ENCODE measurements around the gene BTBD10.

BTBD10 gene

DNA sequence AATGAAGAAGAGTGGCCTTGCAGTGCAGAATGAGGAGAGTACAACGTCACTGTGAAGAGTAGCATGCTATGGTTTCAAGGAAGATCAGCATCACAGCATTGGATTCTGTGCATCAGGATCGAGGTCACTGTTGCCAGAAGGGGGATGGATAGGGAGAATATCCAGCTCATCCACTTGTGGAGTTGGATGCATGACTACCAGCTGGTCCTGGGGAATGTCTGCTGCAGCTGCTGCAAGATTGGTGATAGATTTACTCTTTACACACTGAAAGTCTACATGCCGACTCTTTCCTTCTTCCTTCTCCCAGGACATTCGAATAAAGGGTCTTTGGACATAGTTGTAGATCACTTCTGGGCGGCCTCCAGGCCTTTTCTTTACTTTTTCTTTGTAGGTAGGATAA lies 74.3 kb downstream of the BTBD10 start:
- no peak overlapping the region for H3K4me3 ChIP-seq (ENCODE audit: low read length)
- TF ChIP-seq, protein P1, sequence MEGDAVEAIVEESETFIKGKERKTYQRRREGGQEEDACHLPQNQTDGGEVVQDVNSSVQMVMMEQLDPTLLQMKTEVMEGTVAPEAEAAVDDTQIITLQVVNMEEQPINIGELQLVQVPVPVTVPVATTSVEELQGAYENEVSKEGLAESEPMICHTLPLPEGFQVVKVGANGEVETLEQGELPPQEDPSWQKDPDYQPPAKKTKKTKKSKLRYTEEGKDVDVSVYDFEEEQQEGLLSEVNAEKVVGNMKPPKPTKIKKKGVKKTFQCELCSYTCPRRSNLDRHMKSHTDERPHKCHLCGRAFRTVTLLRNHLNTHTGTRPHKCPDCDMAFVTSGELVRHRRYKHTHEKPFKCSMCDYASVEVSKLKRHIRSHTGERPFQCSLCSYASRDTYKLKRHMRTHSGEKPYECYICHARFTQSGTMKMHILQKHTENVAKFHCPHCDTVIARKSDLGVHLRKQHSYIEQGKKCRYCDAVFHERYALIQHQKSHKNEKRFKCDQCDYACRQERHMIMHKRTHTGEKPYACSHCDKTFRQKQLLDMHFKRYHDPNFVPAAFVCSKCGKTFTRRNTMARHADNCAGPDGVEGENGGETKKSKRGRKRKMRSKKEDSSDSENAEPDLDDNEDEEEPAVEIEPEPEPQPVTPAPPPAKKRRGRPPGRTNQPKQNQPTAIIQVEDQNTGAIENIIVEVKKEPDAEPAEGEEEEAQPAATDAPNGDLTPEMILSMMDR (conservative IDR thresholded peaks at IDR 0.05; ENCODE audit: low read length) = no peak
- peak; percentile 9 for DNase-seq (ENCODE audit: low read depth)

DNA sequence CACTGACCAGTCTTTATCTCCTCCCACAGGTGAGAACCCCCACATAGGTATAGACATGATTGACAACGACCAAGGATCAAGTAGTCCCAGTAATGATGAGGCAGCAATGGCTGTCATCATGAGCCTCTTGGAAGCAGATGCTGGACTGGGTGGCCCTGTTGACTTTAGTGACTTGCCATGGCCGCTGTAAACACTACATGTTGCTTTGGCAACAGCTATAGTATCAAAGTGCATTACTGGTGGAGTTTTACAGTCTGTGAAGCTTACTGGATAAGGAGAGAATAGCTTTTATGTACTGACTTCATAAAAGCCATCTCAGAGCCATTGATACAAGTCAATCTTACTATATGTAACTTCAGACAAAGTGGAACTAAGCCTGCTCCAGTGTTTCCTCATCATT lies 76.5 kb downstream of the BTBD10 start:
- no peak for DNase-seq (ENCODE audit: low read depth)
- TF ChIP-seq, protein P1 (conservative IDR thresholded peaks at IDR 0.05; ENCODE audit: low read length) = no peak
- H3K4me3 ChIP-seq (ENCODE audit: low read length) = no peak overlapping the region

DNA sequence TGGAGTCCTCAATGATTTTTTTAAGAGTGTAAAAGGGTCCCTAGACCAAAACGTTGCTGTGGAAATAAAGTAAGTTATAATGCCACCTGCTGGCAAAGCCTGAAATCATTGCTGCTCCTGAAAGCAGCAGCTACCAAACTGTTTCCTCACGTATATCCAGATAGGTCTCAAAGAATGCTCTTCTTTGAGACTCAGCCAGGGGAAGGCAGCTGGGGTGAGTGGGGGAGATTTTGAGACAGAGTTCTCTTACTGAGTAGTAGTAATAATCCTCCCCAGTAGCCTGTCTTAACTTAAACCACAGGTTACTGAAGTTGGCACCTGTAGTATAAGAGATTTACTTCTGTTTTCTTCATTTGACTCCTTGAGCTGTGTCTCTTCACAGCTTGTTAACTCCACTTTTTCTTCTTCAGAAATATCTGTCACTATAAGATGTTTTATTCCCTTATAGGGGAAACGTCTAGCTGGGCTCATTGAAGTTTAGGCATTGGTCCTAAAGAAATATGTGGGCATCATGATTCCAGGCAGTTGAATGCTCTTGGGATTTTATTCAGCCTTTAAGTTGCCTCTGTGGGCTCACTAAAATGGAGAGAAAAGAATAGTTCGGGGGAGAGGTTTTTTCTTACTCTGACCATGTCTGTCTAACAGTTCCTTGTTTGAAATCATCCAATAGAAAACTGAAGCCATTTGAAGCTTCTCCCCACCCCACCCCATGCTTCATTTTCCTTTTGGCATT lies 77.9 kb downstream of the BTBD10 start:
- DNase-seq (ENCODE audit: low read depth) = peak; percentile 50
- no peak overlapping the region for H3K4me3 ChIP-seq (ENCODE audit: low read length)
- TF ChIP-seq, protein P1 (conservative IDR thresholded peaks at IDR 0.05; ENCODE audit: low read length) = peak; percentile 72

DNA sequence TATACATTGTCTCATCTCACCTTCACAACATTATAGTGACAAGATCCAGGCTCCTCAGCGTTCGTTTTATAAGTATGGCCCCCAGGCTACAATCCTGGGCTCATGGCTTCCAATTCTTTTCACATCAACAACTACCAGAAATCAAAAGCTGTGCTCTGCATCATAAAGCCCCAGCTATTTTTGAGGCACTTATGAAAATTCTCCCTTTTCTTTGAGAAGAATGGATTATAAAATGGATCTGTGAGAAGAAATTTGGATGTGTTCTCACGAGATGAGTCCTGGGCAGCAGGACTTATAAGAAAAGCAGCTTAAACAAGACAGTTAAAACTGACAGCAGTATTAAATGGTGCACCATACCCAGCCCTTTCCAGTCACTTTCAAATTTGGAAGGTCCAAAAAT lies 80.3 kb downstream of the BTBD10 start:
- TF ChIP-seq, protein P1 (conservative IDR thresholded peaks at IDR 0.05; ENCODE audit: low read length) = no peak

DNA sequence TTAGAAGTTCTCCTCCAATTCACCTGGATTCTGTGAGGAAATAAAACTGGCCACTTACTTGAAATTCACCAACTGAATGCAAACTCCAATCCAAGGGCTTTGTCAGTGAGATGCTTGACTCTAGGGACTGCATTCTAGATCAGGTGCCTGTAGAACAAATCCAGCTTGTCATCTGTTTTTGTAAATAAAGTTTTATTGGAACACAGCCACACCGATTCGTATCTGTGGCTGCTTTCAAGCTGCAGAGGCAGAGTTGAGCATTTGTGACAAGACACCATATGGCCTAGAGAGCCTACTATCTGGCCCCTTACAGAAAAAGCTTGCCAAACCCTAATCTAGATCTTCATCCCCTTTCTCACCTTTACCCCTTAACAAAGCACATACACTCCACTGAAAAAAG lies 82.3 kb downstream of the BTBD10 start:
- no peak overlapping the region for H3K4me3 ChIP-seq (ENCODE audit: low read length)
- no peak for DNase-seq (ENCODE audit: low read depth)
- TF ChIP-seq, protein P1 (conservative IDR thresholded peaks at IDR 0.05; ENCODE audit: low read length) = no peak

More for the DNA sequence above, 80.3 kb downstream of the BTBD10 start:
- H3K4me3 ChIP-seq (ENCODE audit: low read length) = no peak overlapping the region
- no peak for DNase-seq (ENCODE audit: low read depth)

DNA sequence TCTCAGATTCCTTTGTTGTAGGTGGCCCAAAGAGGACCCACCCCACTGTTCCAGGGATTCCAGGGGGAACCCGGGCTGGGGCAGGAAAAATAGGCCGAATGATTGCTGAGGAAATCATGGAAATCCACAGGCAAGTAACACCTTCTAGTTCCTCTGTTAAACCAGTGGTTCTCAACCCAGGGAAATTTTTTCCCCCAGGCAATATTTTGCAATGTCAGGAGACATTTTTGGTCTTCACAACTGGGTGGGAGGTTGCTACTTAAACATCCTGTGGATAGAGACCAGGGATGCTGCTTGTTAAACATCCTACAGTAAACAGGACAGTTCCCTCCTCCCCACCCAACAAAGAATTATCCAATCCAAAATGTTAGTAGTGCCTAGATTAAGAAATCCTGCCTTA lies 84.7 kb downstream of the BTBD10 start:
- H3K4me3 ChIP-seq (ENCODE audit: low read length) = no peak overlapping the region
- no peak for DNase-seq (ENCODE audit: low read depth)
- TF ChIP-seq, protein P1 (conservative IDR thresholded peaks at IDR 0.05; ENCODE audit: low read length) = no peak

DNA sequence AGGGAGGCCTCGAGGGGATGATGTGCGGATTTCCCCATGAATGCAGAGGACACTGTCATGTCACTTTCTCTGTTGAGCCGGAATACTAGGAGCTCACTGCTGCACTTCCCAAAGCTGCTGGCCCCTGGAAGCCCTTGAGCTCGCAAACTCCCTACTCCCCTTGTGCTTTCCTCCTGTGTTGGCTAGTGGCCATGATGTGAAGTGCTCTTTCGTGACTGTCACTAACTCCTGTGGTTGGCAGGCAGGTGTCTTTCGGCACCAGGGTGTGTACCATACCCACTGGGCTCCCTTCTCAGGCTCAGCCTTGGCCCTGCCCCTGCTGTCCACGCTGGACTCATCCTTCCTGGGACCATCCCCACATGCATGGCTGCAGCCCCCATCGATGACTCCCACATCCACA lies 86.2 kb downstream of the BTBD10 start:
- TF ChIP-seq, protein P1 (conservative IDR thresholded peaks at IDR 0.05; ENCODE audit: low read length) = no peak
- H3K4me3 ChIP-seq (ENCODE audit: low read length) = no peak overlapping the region
- no peak for DNase-seq (ENCODE audit: low read depth)

Data from AG10803 (cell line).